Measurements from ENCODE around the gene SCYGR4.
"Not testable (repeated sequence)": the region's sequence is repeated elsewhere in the genome, so short reads cannot be mapped to it uniquely, and the experiment has no call there.

The SCYGR4 gene

GRCh38 chr2:227597036-227597435, 20.3 kb upstream of the SCYGR4 start:
- Histone ChIP-seq H3K27ac (ENCODE audit: low read length) (no peak overlapping the region), H3K4me1 (ENCODE audit: insufficient read depth, low read length) (peaks cover 7% of the 10 kb centered on the region; the same call in 1 of the 2 replicates), H3K27me3 (ENCODE audit: insufficient read depth, low read length) (no peaks in the 10 kb centered on the region), H3K9ac (ENCODE audit: low read depth, low read length) (no peak overlapping the region), H3K9me3 (ENCODE audit: insufficient read depth, low read depth, low read length) (no peaks in the 10 kb centered on the region), H3K4me3 (ENCODE audit: low read length) (no peak overlapping the region), H3K36me3 (ENCODE audit: insufficient read depth, low read depth, low read length) (no peaks in the 10 kb centered on the region)

- H3K4me1 ChIP-seq (ENCODE audit: insufficient read depth, low read length), result peaks cover 7% of the 10 kb centered on the region; the same call in 1 of the 2 replicates
- H3K27ac ChIP-seq (ENCODE audit: low read length), result no peak overlapping the region
- no peaks in the 10 kb centered on the region for H3K36me3 ChIP-seq (ENCODE audit: insufficient read depth, low read depth, low read length)
- no peak overlapping the region for H3K4me3 ChIP-seq (ENCODE audit: low read length)
- no peak overlapping the region for H3K9ac ChIP-seq (ENCODE audit: low read depth, low read length)
- H3K9me3 ChIP-seq (ENCODE audit: insufficient read depth, low read depth, low read length), result no peaks in the 10 kb centered on the region
- H3K27me3 ChIP-seq (ENCODE audit: insufficient read depth, low read length), result no peaks in the 10 kb centered on the region
Observed at GRCh38 chr2:227597998-227598397, 19.3 kb upstream of the SCYGR4 start.

GRCh38 chr2:227598835-227599503, 18.3 kb upstream of the SCYGR4 start, which contains the start of gene SCYGR2:
Gene SCYGR2, plus strand, starts transcription at chr2:227598893. Its CDS starts 0 bp downstream, at chr2:227598893.
- H3K36me3 ChIP-seq (ENCODE audit: insufficient read depth, low read depth, low read length); H3K9ac ChIP-seq (ENCODE audit: low read depth, low read length); H3K27ac ChIP-seq (ENCODE audit: low read length); H3K27me3 ChIP-seq (ENCODE audit: insufficient read depth, low read length); H3K4me3 ChIP-seq (ENCODE audit: low read length); H3K4me1 ChIP-seq (ENCODE audit: insufficient read depth, low read length); H3K9me3 ChIP-seq (ENCODE audit: insufficient read depth, low read depth, low read length): not testable (repeated sequence)

- H3K9ac ChIP-seq (ENCODE audit: low read depth, low read length), result no peak overlapping the region
- H3K4me3 ChIP-seq (ENCODE audit: low read length), result no peak overlapping the region
- H3K4me1 ChIP-seq (ENCODE audit: insufficient read depth, low read length), result peaks cover 7% of the 10 kb centered on the region; the same call in 1 of the 2 replicates
- H3K9me3 ChIP-seq (ENCODE audit: insufficient read depth, low read depth, low read length), result no peaks in the 10 kb centered on the region
- H3K27me3 ChIP-seq (ENCODE audit: insufficient read depth, low read length), result no peaks in the 10 kb centered on the region
- H3K36me3 ChIP-seq (ENCODE audit: insufficient read depth, low read depth, low read length), result no peaks in the 10 kb centered on the region
- no peak overlapping the region for H3K27ac ChIP-seq (ENCODE audit: low read length)
Observed at GRCh38 chr2:227602358-227602757, 14.9 kb upstream of the SCYGR4 start.

- Histone ChIP-seq H3K9ac (ENCODE audit: low read depth, low read length) (no peak overlapping the region), H3K4me3 (ENCODE audit: low read length) (no peak overlapping the region), H3K36me3 (ENCODE audit: insufficient read depth, low read depth, low read length) (no peaks in the 10 kb centered on the region), H3K27ac (ENCODE audit: low read length) (no peak overlapping the region), H3K9me3 (ENCODE audit: insufficient read depth, low read depth, low read length) (no peaks in the 10 kb centered on the region), H3K27me3 (ENCODE audit: insufficient read depth, low read length) (no peaks in the 10 kb centered on the region), H3K4me1 (ENCODE audit: insufficient read depth, low read length) (no peaks in the 10 kb centered on the region)
Observed at GRCh38 chr2:227606476-227606875, 10.8 kb upstream of the SCYGR4 start.

GRCh38 chr2:227607941-227608340, 9.4 kb upstream of the SCYGR4 start:
- no peaks in the 10 kb centered on the region for H3K36me3 ChIP-seq (ENCODE audit: insufficient read depth, low read depth, low read length)
- no peaks in the 10 kb centered on the region for H3K9me3 ChIP-seq (ENCODE audit: insufficient read depth, low read depth, low read length)
- no peak overlapping the region for H3K4me3 ChIP-seq (ENCODE audit: low read length)
- no peak overlapping the region for H3K27ac ChIP-seq (ENCODE audit: low read length)
- H3K9ac ChIP-seq (ENCODE audit: low read depth, low read length), result no peak overlapping the region
- no peaks in the 10 kb centered on the region for H3K27me3 ChIP-seq (ENCODE audit: insufficient read depth, low read length)
- H3K4me1 ChIP-seq (ENCODE audit: insufficient read depth, low read length), result no peaks in the 10 kb centered on the region

GRCh38 chr2:227608561-227609338, 8.5 kb upstream of the SCYGR4 start:
- H3K36me3 ChIP-seq (ENCODE audit: insufficient read depth, low read depth, low read length), result no peaks in the 10 kb centered on the region
- no peak overlapping the region for H3K4me3 ChIP-seq (ENCODE audit: low read length)
- no peaks in the 10 kb centered on the region for H3K27me3 ChIP-seq (ENCODE audit: insufficient read depth, low read length)
- no peak overlapping the region for H3K9ac ChIP-seq (ENCODE audit: low read depth, low read length)
- H3K4me1 ChIP-seq (ENCODE audit: insufficient read depth, low read length), result no peaks in the 10 kb centered on the region
- H3K9me3 ChIP-seq (ENCODE audit: insufficient read depth, low read depth, low read length), result no peaks in the 10 kb centered on the region
- no peak overlapping the region for H3K27ac ChIP-seq (ENCODE audit: low read length)

- Histone ChIP-seq H3K4me1 (ENCODE audit: insufficient read depth, low read length) (no peaks in the 10 kb centered on the region), H3K27ac (ENCODE audit: low read length) (no peak overlapping the region), H3K27me3 (ENCODE audit: insufficient read depth, low read length) (no peaks in the 10 kb centered on the region; the same call in 1 of the 2 replicates), H3K9me3 (ENCODE audit: insufficient read depth, low read depth, low read length) (no peaks in the 10 kb centered on the region), H3K36me3 (ENCODE audit: insufficient read depth, low read depth, low read length) (no peaks in the 10 kb centered on the region), H3K4me3 (ENCODE audit: low read length) (no peak overlapping the region), H3K9ac (ENCODE audit: low read depth, low read length) (no peak overlapping the region)
Observed at GRCh38 chr2:227610123-227610522, 7.2 kb upstream of the SCYGR4 start.

GRCh38 chr2:227612546-227613271, 4.6 kb upstream of the SCYGR4 start:
- no peaks in the 10 kb centered on the region; the same call in 1 of the 2 replicates for H3K27me3 ChIP-seq (ENCODE audit: insufficient read depth, low read length)
- no peak overlapping the region for H3K4me3 ChIP-seq (ENCODE audit: low read length)
- H3K9me3 ChIP-seq (ENCODE audit: insufficient read depth, low read depth, low read length), result no peaks in the 10 kb centered on the region
- no peak overlapping the region for H3K27ac ChIP-seq (ENCODE audit: low read length)
- no peak overlapping the region for H3K9ac ChIP-seq (ENCODE audit: low read depth, low read length)
- H3K36me3 ChIP-seq (ENCODE audit: insufficient read depth, low read depth, low read length), result no peaks in the 10 kb centered on the region
- H3K4me1 ChIP-seq (ENCODE audit: insufficient read depth, low read length), result peaks cover 10% of the 10 kb centered on the region; the same call in 1 of the 2 replicates

GRCh38 chr2:227613272-227613660, 4.0 kb upstream of the SCYGR4 start:
- no peak overlapping the region for H3K4me3 ChIP-seq (ENCODE audit: low read length)
- no peak overlapping the region for H3K27ac ChIP-seq (ENCODE audit: low read length)
- no peak overlapping the region for H3K9ac ChIP-seq (ENCODE audit: low read depth, low read length)
- no peaks in the 10 kb centered on the region for H3K9me3 ChIP-seq (ENCODE audit: insufficient read depth, low read depth, low read length)
- no peaks in the 10 kb centered on the region for H3K36me3 ChIP-seq (ENCODE audit: insufficient read depth, low read depth, low read length)
- no peaks in the 10 kb centered on the region; the same call in 1 of the 2 replicates for H3K27me3 ChIP-seq (ENCODE audit: insufficient read depth, low read length)
- H3K4me1 ChIP-seq (ENCODE audit: insufficient read depth, low read length), result peaks cover 10% of the 10 kb centered on the region; the same call in 1 of the 2 replicates

- Histone ChIP-seq H3K4me1 (ENCODE audit: insufficient read depth, low read length) (peaks cover 10% of the 10 kb centered on the region; the same call in 1 of the 2 replicates), H3K9ac (ENCODE audit: low read depth, low read length) (no peak overlapping the region), H3K27ac (ENCODE audit: low read length) (no peak overlapping the region), H3K4me3 (ENCODE audit: low read length) (no peak overlapping the region), H3K9me3 (ENCODE audit: insufficient read depth, low read depth, low read length) (no peaks in the 10 kb centered on the region), H3K27me3 (ENCODE audit: insufficient read depth, low read length) (no peaks in the 10 kb centered on the region; the same call in 1 of the 2 replicates), H3K36me3 (ENCODE audit: insufficient read depth, low read depth, low read length) (no peaks in the 10 kb centered on the region)
Observed at GRCh38 chr2:227614246-227614645, 3.1 kb upstream of the SCYGR4 start.

Measured in iPS-20b (cell line).